Midbrain (tissue), 1 donor: ENCODE data around the gene TMEM178B.

Source experiments
- DNase-seq: peaks from one replicate; lab custom pipeline; 2025; lab: John Stamatoyannopoulos, UW

TMEM178B gene

DNA sequence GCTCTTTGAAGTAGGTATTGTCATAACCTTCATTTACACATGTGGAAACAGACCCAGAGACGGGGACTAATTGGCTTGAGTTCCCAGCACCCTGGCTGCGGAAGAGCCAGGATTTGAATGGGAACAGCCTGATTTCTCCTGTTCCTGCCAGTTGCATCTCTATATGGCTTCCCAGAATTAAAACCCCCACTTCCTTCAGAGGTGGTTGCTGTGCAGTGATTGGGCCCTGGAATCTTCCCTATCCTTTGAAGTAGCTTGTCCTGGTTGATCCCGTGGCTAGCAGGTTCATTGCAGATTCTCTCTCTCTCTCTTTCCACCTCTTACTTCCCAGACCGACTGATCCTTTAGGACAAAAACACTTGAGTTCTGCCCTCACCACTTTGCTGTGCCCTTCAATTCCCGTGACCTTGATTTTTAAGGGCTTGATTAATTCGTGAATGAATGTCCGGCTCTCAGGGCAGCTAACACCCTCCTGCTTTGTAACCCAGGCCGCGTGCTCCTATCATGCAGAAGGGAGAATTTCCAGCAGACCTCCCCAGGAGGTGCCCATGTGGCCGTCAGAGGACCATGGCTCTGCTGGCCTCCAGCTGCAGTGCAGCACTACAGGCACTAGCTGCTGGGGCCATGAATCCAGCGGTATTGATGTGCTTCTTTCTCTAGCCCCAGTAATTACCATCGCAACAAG lies 356.7 kb downstream of the TMEM178B start:
- DNase-seq, result no peak

DNA sequence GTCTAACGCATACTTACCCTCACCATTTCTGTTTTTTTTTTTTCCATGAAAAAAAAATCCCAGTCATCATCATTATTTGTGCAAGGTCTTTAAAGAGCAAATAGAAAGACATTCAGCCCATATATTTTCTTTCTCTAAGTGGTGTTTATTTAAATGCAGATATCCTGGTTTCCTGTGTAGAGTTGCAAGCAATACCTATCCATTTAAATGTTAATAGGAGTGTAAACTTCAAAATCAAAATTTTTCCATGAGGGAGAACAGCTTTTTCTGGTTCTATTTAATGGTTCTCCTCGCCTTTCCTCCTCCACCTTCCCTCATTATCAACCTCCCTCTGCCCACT lies 357.2 kb downstream of the TMEM178B start:
- no peak for DNase-seq

DNA sequence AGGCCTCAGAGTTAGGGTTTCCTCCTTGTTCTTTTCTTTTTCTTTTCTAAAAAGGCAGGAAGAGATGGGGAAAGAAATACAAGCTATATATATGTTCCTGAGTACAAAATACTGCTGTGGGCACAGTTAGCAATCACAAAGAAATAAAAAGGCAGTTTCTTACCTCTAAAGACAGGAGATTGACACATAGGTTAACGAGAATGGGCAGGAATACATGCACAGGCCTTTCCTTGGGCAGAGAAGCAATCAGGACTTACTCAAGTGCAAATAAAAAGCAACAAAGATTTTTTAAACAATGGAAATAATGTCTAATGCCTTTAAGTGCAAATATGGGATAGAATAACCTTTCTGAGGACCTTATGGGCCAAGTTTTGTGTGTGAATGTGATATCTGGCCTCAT lies 357.8 kb downstream of the TMEM178B start:
- no peak for DNase-seq

DNA sequence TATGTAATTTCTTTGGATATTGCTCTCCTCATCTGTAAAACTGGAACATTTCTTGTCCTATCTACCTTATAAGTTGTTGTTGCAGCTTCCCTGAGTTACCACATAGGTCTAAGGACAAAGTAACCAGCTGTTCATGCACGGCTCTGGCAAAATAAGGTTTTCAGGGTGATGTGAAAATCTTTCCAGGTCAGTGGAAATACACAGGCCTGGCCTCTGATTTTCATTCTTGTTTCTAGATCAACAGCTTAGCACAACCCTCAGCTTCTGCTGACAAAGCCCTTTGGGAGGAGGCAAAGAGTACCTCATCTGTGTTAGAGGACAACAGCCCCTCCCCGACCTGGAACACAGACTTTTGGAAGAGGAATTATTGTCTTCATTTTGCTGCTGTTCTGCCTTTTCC lies 359.8 kb downstream of the TMEM178B start:
- DNase-seq, result peak; percentile 41

DNA sequence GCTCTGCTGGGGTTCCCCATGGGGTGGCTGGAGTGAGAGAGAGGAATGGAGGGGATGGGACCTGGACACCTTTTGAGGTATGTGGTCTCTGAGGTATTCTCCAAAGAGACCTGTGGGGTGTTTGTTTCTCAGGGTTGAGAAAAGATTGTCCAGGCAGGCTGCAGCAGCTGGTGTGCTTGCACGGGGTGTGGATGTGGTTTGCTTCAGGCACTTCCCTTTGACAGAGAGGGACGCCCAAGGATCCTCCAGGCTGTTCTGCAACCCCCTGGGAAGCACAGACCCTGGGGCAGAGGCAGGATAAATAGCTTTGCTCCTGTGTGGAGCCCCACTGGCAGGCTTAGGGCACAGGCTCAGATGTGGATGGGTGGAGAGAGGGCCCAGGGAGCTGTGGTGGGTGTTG lies 362.3 kb downstream of the TMEM178B start:
- no peak for DNase-seq

DNA sequence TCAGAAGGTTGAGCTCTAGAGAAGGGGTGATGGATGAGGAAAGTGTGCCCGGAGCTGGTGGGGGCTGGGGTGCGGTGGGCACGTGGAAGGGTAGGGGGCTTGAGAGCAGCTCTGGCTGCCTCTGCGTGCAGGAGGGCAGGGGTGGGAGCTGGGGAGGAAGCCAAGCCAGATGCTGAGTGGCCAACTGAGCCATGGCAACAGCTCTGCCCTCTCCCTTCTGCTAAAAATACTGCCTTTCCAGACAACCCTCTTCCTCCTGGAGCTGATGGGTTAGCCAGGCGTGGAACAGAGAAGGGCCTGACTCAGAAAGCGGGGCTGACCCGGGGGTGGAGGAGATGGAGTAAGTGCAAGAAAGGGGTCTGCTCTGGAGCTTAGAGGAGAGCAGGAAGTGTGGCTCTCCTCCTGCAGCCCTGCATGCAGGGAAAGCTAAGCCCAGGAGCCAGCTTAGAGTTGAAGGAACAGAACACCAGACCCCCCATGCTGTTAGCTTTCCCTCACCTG lies 362.8 kb downstream of the TMEM178B start:
- no peak for DNase-seq

DNA sequence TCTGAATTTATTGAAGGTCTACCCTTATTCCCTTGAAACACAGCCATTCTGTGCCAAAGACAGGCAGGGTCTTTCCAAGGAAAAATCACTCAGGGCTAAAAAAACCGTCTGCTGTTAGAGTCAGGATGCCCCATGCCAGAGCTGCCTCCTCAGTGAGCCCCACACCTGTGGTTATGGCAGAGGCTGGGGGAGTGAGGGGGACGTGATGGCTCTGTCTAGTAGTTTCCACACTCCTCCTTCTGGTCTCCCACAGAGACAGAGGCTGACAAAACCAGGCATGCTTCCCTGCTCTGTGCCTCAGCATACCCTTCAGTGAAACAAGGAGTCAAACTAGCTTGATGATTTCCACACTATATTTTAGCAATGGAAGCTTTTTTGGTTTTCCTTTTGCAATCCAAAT lies 365.3 kb downstream of the TMEM178B start:
- no peak for DNase-seq

DNA sequence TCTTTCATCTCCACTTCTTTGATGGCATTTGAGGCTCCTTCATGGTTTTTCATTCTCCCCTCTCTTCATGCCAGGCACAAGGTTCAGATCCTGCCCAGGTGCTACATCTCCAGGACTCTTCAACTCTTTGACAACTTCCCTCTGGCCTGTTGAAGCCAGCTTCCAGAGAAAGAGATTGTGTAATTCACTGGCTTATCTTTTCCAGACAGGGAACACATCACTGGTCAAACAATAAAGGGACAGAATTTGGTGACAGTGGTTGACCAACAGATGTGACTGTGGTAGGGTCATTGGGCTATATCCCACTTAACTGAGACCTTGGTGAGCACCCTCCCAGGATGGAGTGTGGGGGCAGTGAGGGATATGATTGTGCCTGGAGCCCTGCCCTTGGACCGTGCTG lies 365.9 kb downstream of the TMEM178B start:
- no peak for DNase-seq

DNA sequence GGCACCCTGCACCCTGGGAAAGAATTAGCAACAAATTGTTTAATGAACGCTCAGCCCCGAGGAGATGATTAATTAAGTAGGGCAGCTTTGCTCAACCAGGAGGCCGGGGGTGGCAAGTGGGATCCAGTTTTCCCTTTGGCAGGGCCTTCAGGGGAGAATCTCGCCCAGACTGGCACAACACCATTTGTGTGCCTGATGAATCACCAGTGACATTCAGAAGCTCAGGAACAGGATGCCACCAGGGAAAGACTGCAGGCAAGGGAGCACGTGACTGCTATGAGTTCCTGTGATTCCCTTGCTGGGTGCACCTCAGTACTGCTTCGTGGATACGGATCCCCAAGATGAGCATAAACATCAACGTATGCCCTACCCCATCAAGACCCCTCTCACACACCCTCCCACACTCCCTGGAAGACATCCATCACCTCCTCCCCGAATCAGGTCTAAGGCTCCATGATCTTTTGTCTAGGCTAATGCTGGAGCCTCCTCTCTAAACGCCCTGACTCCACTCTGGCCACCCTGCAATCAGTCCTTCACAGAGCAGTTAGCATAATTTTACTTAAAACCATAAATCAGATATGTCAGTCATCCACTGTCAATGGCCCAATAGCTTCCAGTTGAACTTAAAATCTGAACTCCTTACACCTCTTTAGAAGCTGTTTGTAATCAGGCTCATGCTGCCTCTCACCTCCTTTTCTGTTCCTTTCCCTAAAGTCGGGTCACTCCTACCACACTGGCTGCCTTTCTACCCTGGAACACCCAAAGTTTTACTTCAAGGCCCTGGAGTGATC lies 368.2 kb downstream of the TMEM178B start:
- DNase-seq, result no peak

DNA sequence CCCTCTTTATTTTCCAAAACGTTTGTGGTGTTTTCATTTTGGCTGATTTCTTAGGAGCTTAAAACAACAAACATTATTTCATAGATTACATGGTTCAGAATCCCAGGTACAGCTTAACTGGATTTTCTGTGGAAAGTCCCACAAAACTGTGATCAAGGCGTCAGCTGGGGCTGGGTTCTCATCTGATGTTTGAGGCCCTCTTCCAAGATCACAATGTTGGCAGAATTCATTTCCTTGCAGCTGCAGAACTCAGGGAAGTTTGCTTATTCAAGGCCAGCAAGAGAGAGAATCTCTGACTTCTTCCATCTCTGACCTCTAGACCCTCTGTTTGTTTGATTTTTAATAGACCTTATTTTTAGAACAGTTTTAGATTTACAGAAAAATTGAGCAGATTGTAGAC lies 368.9 kb downstream of the TMEM178B start:
- DNase-seq, result no peak

DNA sequence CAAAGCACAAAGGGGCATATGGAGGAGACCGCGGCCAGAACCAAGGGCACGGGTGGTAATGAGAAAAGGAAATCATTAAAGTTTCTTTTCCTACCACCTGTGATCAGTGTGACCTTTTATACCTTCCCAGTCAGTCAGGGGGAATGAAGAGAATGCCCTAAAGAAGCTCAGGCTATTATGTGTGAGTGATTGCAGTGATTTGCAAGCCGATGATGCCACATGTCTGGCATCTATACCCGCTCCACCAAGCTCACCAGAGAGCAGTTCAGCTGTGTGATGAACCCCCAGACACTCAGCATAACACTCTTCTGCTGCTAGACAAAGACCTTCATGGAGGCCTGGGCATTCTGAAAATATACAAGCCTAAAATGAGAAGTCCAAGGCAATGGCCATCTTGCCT lies 371.1 kb downstream of the TMEM178B start:
- DNase-seq, result no peak

DNA sequence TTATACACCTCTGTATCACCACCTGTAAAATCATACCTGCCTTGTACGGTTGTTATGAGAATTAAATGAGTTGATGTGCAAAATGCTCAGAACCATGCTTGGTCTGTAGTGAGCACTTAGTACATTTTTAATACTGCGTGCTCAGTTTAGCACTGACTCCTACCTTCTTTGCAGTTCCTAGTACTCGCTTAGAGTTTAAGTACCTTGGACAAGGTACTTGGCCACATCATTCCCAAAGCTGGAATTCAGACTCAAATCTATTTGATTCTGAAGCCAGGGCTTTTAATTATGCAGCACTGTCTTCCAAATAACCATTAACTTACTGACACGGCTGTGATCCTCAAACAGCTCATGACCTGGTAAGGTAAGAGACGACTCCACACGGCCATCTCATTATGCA lies 377.4 kb downstream of the TMEM178B start:
- no peak for DNase-seq

DNA sequence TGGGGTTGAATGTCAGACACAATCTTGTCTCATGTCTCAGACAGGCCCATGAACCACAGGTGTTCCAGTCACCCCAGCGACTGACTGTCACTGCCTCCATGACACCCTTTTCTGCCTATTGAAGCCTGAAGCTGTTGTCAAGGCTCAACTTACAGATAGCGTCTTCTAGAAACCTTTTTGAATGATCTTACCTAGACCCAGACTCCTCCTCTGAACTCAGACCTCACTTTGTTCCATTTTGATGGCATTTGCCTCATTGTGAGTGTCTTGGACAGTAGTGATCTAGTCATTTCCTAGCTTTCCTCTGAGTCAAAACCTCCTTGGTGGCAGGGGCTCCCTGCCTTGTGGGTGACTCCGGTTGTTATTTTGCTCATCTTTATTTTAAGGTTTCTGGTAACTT lies 379.0 kb downstream of the TMEM178B start:
- no peak for DNase-seq

DNA sequence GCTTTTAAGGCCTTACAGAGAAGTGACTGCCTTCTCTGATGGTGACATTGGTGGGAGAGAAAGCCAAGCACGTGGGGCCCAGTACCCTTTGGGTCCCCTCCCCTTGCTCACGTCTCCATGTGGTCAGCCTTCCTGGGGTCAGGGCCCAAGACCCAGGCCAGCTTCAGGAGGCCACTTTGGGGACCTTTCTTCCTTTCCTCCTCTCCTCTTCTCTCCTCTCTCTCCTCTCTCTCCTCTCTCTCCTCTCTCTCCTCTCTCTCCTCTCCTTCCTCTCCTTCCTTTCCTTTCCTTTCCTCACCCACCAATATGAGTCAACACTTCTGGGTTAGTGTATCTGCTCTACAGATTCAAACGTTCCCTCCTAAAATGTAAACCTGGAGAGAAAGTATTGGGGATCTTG lies 380.5 kb downstream of the TMEM178B start:
- DNase-seq, result no peak

DNA sequence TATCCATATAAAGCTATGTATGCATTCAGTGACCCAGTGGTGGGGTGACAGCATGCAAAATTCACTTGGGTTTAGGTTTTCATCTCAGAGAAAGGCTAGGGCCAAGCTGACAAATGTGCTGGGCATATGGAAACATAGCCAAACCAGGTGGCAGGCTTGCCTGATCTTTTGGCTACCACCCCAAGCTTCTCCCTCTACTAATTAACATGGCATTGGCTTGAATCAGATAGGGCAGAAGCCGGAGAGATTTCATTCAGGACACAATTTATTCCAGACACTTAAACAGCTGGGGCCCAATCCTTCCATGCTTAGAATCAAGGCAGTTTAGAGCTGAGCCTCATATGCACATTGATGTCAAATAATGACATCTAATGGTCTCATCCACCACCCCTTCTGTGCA lies 381.9 kb downstream of the TMEM178B start:
- DNase-seq, result no peak

DNA sequence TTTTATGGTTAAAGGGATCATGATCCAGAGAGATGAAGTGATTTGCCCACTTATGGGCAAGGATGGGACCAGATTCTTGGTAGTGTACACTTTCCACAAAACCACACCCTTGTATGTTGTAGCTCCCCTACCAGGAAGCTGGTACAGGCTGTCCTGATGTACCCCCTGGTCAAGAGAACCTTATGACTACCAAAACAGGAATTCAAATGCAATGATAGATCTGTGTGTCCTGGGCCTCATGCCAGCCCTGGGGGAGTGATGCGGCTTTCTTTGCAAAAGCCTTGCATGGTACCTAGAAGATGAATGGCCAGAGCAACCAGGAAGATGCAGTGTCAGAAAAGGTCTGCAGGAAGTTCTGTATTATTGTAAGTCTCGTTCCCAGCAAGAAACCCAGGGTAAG lies 382.4 kb downstream of the TMEM178B start:
- no peak for DNase-seq

DNA sequence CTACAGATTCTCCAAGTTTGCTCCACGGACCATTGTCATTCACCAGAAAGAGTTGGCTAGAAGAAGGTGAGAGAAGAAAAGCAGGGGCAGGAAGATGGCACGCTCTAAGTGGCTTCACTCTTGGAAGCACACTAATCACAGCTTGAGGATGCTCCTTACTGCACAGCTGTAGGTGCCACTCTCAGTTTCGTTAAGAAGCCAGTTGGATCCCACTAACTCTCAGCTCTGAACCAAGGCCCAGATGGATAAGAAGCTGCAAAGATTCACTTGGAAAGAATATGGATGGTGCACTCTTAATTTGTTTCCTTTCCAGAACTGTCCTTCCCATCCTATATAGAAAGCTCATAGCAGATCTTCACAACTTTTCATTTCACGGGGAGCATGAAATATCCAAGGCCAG lies 382.8 kb downstream of the TMEM178B start:
- no peak for DNase-seq

DNA sequence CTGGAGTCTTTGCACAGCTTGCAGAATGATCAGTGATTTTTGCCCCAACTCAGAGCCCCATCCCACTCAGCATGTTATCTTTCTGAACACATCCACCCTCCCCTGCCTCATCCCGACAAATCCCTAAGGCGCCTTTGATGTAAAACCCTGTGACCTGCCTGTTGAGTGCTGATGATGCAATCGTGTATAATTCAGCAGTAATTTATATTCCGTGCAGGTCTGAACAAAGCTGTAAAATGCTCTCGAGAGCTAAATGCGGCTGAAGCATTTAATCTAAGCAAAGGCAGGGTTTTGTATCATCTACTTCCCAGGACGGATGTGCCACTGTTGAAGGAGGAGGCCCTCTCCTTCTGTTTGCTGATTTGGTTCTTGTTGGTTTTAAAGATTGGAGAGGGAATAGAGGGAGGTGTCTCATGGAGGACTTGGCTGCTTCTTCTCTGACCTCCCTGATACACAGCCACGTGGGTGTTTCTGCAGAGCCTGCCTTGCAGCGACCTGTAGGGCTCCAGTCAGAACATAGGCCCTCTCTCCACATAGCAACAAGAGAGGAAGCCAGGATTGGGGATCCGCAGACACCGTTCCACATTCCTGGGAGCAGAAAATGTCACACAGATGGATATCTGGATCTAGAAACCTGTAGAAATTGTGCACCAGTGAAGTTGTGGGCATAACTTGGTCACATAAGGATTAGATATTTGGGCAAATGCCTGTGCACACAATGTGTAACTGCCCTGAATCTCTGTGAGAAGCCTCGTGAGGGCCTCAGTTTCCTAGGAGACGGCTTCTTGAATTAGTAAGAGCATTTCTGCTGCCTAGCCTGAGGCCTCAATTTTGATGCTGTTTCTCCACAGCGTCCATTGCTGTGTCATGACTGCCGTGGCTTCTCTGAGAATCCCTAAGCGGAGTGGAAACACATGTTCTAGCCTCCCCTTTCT lies 387.2 kb downstream of the TMEM178B start:
- DNase-seq, result peak; percentile 64

DNA sequence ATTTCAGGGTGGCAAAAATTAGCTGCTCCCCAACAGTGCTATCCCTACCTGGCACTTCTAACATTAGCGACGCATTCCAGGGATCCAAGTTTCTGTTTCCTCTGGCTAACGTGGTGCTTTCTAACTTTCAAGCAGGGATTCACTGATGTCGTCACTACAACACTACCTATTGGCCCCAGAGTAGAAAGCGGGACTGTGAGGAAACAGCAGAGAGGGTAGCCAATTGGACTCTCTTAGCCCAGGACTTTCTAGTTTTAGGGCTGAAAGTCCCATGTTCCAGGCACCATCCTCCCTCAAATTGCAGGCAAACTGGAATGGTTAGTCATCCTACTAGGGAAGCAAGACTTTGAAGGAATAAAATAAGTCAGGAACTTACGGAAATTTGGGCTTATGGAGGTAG lies 388.1 kb downstream of the TMEM178B start:
- no peak for DNase-seq

DNA sequence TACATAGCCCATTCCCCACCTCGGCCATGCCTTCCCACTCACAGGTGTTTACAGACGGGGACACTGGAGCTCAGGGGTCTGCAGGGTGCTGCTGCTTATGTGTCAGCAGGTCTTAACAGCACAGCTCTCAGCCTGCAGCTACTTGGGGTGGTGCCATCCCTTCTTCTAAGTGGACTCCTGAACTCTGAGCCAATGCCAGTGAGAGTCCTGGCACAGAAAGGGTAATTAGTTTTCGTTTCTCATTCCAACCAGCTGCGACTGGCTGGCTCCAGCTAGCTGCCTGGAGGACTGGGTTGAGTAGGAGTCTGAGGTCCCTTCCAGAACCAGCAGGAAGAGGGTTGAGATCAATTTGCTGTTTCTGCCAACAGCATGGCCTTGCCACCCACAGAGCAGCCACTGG lies 389.1 kb downstream of the TMEM178B start:
- DNase-seq, result peak; percentile 48

DNA sequence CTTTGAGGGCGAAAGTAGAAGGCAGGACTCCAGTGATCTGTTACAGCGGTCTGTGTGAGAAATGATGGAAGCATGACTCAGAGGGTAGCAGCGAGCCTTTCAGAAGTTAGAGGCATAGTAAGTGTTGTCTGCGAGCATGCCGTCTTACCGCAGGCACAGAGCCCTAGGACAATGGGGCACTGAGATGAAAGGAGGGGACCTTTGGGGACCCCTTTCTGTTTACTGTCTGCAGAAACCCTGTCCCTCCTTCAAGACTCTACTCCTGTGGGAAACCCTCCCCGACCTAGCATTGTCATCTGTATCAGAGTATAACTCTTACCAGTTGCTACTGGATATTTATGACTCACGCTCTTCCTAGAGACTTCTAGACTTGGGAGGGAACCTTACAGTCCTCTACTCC lies 390.1 kb downstream of the TMEM178B start:
- DNase-seq, result no peak

DNA sequence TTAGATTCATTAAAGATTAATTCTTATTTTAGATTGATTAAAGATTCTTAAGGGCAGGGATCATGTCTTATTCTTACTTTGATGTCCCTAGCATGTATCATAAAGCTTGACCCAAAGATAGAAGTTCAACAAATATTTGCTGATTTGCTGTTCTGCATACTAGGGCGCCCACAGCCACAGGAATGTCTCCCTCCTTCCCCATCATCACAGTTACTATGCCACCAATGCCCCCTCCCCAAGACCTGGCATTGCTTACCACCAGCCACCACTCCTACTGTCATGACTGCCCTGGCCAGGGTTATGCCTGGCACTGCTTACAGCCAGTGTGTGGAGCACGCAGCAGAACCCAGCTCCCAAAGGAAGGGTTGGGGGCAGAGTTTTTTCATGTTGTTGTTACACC lies 390.7 kb downstream of the TMEM178B start:
- DNase-seq, result no peak
